Chondrocyte (in vitro differentiated cells): ENCODE data around the gene TMEM271. TPM values are rescaled to one million over a fixed set of nuclear protein-coding genes. Genes with fewer than 3 reads are reported as not detected.
A peak's percentile ranks its signal among the peaks of the same experiment; 100 is the strongest.

Experiments used
- DNase-seq: peaks from one replicate; pipeline ENCODE4 v3.0.0; 2021; ENCODE audit warnings: mixed read lengths, low spot score
- H3K27ac Mint-ChIP-seq: one replicate; pipeline ENCODE4 v1.8.0; 2021; ENCODE audit warnings: mild to moderate bottlenecking, moderate library complexity, mixed read lengths; ENCODE audit not compliant: unreplicated experiment
- H3K27me3 Mint-ChIP-seq: 2 replicates; pipeline ENCODE4 v1.8.0; 2021; ENCODE audit warnings: low read depth, mixed read lengths
- H3K36me3 Mint-ChIP-seq: 2 replicates; pipeline ENCODE4 v1.8.0; 2021; ENCODE audit warnings: low read depth, mixed read lengths
- H3K4me1 Mint-ChIP-seq: 2 replicates; pipeline ENCODE4 v1.8.0; 2021; ENCODE audit warnings: low read depth, mild to moderate bottlenecking, mixed read lengths
- H3K4me3 Mint-ChIP-seq: one replicate; pipeline ENCODE4 v1.8.0; 2021; ENCODE audit warnings: mild to moderate bottlenecking, moderate library complexity, mixed read lengths; ENCODE audit not compliant: unreplicated experiment
- H3K9me3 Mint-ChIP-seq: 2 replicates; pipeline ENCODE4 v1.8.0; 2021; ENCODE audit warnings: low read depth, mixed read lengths
- total RNA-seq: library from RNA; stranded (reverse); gene quantifications from 3 replicates; pipeline ENCODE4 v1.2.1, GENCODE V29; 2021
- TF ChIP-seq, protein P1 (sequence below): fragments of 200-600 bp; sonication (generic); IDR thresholded peaks from 2 replicates; pipeline ENCODE4 v1.5.0; 2021; ENCODE audit warnings: antibody characterized with exemption, mild to moderate bottlenecking, moderate library complexity

TMEM271 gene
- total RNA-seq, 1 donor from 2014 or later, result not detected

DNA sequence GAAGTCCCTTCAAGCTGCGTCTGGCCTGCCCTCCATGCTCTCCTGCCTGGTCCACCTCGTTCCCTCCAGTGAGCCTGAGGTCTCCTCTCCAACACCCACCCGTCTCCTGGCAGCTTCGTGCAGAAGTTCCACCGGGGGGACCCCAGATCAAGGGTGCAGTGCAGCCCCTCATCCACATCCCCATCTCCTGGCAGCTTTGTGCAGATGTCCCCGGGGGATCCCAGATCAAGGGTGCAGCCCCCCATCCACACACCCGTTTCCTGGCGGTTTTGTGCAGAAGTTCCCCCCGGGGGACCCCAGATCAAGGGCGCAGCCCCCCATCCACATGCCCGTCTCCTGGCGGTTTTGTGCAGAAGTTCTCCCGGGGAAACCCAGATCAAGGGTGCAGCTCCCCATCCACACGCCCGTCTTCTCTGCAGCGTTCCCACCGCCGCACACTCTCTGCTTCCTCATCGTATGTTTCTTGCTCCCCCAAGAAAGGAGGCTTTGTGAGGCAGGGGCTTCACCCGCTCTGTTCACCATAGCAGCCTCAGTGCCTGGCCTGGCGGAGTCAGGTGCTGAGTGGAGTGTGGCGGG, 41.4 kb downstream of the TMEM271 start:
- no peaks in the 10 kb centered on the region for H3K9me3 Mint-ChIP-seq
- peak; percentile 75 for DNase-seq
- no peaks in the 10 kb centered on the region for H3K27me3 Mint-ChIP-seq
- TF ChIP-seq, protein P1, sequence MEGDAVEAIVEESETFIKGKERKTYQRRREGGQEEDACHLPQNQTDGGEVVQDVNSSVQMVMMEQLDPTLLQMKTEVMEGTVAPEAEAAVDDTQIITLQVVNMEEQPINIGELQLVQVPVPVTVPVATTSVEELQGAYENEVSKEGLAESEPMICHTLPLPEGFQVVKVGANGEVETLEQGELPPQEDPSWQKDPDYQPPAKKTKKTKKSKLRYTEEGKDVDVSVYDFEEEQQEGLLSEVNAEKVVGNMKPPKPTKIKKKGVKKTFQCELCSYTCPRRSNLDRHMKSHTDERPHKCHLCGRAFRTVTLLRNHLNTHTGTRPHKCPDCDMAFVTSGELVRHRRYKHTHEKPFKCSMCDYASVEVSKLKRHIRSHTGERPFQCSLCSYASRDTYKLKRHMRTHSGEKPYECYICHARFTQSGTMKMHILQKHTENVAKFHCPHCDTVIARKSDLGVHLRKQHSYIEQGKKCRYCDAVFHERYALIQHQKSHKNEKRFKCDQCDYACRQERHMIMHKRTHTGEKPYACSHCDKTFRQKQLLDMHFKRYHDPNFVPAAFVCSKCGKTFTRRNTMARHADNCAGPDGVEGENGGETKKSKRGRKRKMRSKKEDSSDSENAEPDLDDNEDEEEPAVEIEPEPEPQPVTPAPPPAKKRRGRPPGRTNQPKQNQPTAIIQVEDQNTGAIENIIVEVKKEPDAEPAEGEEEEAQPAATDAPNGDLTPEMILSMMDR, result no peak
- peaks cover 42% of the 10 kb centered on the region for H3K36me3 Mint-ChIP-seq
- H3K4me3 Mint-ChIP-seq, result no peak overlapping the region
- H3K4me1 Mint-ChIP-seq, result no peaks in the 10 kb centered on the region
- H3K27ac Mint-ChIP-seq, result no peak overlapping the region

DNA sequence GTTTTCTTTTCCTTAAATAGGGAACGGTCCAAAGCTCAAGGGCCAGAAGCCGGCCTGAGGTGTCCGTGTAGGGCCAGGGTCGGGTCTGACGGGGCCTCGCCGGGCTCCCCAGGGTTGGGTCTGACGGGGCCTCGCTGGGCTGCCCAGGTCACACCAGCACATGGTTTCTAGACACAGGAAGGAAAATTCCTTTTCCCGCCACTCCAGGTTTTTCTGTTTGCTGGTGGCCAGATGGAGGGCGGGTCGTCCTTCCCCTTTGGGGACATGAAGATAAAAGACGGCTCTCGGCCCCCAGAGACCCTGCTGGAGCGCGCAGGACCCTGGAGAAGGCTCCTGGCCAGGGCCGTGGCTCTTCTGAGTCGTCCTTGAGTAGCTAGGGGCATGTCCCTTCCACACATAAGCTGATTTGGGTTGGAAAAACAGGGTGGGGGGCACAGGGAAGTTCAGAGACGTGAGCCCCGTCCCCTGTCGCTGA, 42.0 kb downstream of the TMEM271 start:
- peak; percentile 78 for DNase-seq
- peaks cover 40% of the 10 kb centered on the region for H3K36me3 Mint-ChIP-seq

DNA sequence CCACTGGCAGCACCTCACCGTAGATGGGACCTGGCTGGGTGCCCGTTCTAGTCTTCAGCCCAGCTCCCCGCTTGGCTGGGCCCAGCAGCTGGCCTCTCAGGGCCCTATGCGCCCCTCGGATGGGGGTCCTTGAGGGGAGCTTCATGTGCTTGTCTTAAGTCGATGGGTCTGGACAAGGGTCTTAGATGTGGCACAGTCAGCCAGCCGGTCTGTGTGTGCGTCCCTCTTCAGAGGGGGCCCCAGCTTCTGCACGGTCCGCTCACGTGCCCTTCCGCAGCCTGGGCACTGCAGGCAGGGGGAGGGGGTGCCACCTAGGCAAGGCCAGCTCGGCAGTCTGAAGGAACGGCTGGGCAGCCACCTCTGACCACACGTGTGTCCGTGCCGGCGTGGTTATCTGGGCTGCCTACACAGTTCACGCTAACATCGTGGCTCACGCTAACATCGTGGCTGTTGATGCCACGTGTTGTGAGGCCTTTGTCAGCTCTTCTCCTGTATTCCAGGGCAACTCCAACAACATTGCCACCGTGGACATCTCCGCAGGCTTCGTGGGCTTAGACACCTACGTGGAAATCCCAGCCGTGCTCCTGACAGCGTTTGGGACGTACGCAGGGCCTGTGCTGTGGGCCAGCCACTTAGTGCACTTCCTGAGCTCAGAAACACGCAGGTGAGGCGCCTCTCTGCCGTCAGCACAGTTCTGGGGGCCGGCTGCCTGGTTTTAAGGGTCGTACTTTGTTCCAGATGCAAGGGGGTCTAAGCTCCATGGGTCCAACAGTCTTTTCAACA, 42.6 kb downstream of the TMEM271 start:
- H3K4me1 Mint-ChIP-seq, result no peaks in the 10 kb centered on the region
- peak; percentile 74 for DNase-seq

More for the DNA sequence above, 42.0 kb downstream of the TMEM271 start:
- Mint-ChIP-seq H3K4me1 (no peaks in the 10 kb centered on the region), H3K9me3 (no peaks in the 10 kb centered on the region), H3K27me3 (no peaks in the 10 kb centered on the region), H3K27ac (no peak overlapping the region), H3K4me3 (no peak overlapping the region)
- TF ChIP-seq, protein P1, result no peak

DNA sequence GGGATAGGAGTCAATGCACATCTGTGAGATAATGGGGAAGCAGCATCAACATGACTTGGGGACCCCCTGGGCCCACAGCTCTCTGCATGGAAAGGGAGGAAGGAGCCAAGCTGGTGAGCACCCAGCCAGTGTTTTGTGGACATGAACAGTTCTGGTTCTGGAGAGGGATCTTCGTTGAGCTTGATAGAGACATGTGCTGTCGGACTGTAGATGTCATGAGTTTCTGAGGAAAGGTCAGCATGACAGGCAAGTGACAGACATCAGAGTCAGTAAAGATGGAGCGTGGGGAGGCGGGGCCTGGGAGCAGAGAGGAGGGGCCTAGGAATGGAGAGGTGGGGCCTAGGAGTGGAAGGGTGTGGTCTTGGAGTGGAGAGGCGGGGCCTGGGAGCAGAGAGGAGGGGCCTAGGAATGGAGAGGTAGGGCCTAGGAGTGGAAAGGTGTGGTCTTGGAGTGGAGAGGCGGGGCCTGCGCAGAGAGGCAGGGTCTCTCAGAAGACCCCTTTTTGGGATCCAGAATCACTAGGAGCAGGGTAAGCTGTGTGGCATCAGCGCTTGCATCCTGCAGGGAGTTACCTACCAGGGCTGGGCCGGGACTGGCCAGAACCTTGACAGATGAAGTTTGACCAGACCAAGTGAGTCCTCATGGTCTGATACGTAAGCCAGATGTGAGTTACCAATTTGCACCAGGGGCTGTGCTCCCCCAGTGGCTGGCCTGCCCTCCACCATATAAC, 43.3 kb downstream of the TMEM271 start:
- DNase-seq, result no peak
- no peak overlapping the region for H3K27ac Mint-ChIP-seq

More for the DNA sequence above, 42.6 kb downstream of the TMEM271 start:
- H3K27ac Mint-ChIP-seq, result no peak overlapping the region
- TF ChIP-seq, protein P1, result no peak
- H3K4me3 Mint-ChIP-seq, result no peak overlapping the region
- no peaks in the 10 kb centered on the region for H3K27me3 Mint-ChIP-seq
- no peaks in the 10 kb centered on the region for H3K9me3 Mint-ChIP-seq
- H3K36me3 Mint-ChIP-seq, result peaks cover 41% of the 10 kb centered on the region

More for the DNA sequence above, 43.3 kb downstream of the TMEM271 start:
- Mint-ChIP-seq H3K36me3 (peaks cover 37% of the 10 kb centered on the region), H3K27me3 (no peaks in the 10 kb centered on the region), H3K9me3 (no peaks in the 10 kb centered on the region), H3K4me3 (no peak overlapping the region), H3K4me1 (no peaks in the 10 kb centered on the region)
- TF ChIP-seq, protein P1, result no peak
